HG03439 (cell line): ENCODE data around the gene DNAJB13.
"Not testable (repeated sequence)": the region's sequence is repeated elsewhere in the genome, so short reads cannot be mapped to it uniquely, and the experiment has no call there.

Experiments used
- ATAC-seq: cut with Tn5 transposase; IDR thresholded peaks from one replicate; pipeline ENCODE4 v1.9.1; 2021; ENCODE audit warnings: mild to moderate bottlenecking, moderate library complexity; ENCODE audit not compliant: unreplicated experiment

Gene DNAJB13

GRCh38 chr11:73976451-73977151, 25.8 kb downstream of the DNAJB13 start:
- ATAC-seq, result no peak

DNA sequence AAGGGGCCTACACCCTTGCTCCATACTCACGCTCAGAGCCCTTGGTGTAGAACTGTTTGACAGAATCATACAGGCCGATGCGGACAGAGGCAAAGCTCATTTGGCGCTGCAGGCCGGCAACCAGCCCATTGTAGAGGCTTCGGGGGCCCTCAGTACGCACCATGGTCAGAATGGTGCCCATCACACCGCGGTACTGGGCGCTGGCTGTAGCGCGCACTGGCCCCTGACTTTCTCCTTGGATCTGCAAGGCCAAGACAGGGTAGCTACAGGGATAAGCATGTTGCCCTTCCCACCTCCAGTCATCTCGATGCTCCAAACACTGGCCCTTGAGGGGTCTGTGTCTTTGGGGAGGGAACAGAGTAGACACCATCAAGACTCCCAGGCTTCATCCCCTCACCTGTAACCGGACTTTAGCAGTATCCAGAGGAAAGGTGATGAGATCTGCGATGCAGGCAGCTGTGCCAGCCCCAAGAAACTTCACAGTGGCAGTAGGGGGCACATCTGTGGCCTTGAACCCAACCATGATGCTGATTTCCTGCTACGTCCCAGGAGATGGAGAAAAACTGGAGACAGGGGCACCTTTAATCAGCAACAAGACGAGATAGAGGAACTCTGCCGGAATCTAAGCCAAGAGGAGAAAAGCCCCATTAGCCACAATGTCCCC, 27.2 kb downstream of the DNAJB13 start:
- no peak for ATAC-seq

DNA sequence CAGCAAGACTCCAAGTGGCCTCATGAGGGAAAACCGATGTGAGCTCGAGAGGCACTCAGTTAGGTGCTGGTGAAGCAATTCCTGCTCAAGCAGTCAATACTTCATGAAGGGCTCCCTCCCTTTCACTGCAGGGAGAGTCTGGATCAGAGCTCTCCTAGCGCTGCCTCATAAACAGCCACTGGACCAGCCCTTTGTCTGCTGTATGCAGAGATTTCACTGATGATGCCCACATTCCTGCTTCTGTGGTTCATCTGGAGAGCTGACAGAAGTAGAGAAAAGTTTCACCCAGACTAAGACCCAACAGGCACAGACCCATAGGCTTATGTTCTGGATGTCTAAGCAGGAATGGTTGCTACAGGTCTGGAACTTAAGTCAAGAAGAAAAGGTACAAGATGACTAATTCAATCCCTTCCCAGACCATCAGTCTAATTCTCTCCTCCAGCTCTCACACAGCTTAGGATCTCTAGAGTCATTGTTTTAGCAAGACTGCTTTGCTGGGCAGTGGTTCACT, 27.8 kb downstream of the DNAJB13 start:
- no peak for ATAC-seq

GRCh38 chr11:73980001-73980961, 29.5 kb downstream of the DNAJB13 start:
- no peak for ATAC-seq

GRCh38 chr11:73981051-73981805, 30.4 kb downstream of the DNAJB13 start:
- ATAC-seq, result no peak

GRCh38 chr11:73982595-73982989, 31.8 kb downstream of the DNAJB13 start, which contains the start of gene UCP2:
UCP2 (minus strand) TSS chr11:73982843; CDS start chr11:73978378, 4,465 bp downstream.
- ATAC-seq, result peak; percentile 60

- peak; percentile 78 for ATAC-seq
These were observed 32.3 kb downstream of the DNAJB13 start for GRCh38 chr11:73982990-73983740.

GRCh38 chr11:73983741-73984538, 33.1 kb downstream of the DNAJB13 start:
- no peak for ATAC-seq

- not testable (repeated sequence) for ATAC-seq
These were observed 34.8 kb downstream of the DNAJB13 start for GRCh38 chr11:73985661-73986060.

- ATAC-seq, result no peak
These were observed 37.4 kb downstream of the DNAJB13 start for GRCh38 chr11:73988227-73988626.

GRCh38 chr11:73989156-73989555, 38.3 kb downstream of the DNAJB13 start:
- ATAC-seq, result no peak

DNA sequence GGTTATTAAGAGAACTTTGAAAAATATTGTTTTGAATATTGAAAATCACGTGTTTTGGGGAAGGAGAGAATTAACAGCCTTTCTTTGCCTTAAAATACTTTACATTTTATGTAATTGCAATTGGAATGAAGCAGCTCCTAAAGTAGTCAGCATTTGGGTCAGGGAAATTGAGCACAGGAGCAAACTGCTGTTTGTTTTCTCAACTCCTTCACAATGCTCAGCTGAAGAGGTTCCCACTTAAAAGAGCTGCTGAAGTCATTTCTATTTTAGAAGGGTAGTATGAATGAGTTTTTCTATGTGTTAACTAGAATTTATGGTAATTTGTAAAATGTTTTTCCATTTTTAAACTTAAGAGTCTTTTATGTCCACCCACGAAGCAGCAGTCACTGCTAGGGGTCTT, 39.9 kb downstream of the DNAJB13 start:
- ATAC-seq, result no peak

DNA sequence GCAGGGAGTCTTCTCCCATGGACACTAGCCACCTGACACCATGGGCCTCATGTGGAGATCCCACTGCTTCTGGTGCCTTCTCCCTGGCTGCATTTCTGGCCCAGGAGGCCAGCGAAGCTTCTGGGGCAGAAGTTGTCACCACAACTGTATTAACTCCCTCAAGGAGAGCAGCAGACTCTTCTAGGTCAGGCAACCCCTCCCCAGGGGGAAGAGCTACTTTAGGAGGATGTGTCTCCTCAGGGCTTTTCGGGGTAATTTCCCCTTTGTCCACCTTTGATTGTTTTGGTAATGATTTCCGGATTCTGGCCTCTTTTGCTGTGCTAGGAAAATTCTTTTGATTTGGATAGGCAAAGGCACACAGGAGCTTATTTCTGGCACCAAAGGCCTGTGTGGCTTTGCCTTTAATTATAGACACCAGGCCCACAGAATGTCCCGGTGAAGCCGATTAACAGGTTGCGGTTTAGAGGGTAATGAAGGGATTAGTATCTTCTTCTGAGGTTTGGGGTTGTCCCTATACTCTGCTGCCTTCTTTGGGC, 40.7 kb downstream of the DNAJB13 start:
- ATAC-seq, result no peak

GRCh38 chr11:73995247-73995646, 44.4 kb downstream of the DNAJB13 start:
- no peak for ATAC-seq

DNA sequence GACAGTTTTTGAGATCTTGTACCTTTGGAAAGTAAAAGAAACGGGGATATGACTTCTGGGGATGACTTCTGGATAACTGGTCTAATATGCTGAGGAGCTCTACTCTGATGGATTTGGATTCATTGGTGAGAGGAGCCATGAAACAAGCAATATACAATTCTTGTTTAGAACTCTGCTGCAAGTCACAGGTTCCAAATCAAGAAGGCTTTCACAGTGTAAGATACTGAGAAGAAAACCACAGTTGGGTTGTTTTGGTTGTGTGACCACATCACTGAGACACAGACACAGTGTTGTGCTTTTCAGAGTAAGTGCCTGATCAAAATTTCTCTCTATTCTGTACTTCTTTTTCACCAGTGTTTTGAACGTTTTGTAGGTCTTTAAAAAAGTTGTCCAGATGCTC, 44.9 kb downstream of the DNAJB13 start:
- no peak for ATAC-seq

DNA sequence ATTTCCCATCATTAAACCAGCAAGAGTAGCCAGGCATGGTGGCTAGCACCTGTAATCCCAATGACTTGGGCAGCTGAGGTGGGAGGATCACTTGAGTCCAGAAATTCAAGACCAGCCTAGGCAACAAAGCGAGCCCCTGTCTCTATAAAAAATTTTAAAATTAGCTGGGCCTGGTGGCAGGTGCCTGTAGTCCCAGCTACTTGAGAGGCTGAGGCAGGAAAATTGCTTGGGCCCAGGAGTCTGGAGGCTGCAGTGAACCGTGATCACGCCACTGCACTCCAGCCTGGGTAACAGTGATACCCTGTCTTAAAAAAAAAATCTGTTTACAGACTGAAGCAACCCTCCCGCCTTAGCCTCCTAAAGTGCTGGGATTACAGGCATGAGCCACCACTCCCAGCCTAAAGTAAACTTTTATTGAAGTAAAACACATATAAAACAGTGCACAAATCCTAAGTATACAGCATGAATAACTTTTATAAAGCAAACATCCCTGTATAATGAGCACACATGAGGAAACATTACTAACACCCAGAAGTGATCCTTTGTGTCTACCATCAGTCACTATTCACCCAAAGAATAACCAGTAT, 45.4 kb downstream of the DNAJB13 start:
- ATAC-seq, result no peak

DNA sequence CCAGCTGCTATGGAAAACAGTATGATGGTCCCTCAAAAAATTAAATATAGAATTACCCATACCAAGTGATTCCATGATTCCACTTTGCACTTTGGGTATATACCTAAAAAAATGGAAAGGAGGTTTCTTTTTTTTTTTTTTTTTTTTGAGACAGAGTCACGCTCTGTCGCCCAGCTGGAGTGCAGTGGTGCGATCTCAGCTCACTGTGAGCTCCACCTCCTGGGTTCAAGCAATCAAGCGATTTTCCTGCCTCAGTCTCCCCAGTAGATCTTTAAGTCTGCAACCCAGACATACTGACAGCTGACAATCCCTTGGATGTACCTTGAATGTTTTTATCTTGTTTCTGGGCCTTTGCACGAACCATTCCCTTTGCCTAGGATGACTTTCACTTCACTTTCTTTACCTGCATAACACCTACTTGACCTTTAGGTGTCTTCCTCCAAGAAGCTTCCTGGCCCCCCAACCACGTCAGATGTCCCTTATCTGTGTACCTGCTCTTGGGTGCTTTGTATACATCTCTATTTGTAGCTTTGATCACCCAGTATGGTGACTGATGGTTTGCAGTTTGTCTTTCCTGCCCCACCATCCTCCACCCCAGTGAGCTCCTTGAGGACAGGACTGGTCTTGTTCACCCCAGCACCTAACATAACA, 46.4 kb downstream of the DNAJB13 start:
- no peak for ATAC-seq
